ENCODE results near the gene GTF2H4. TPM values are rescaled to one million over a fixed set of nuclear protein-coding genes. Genes with fewer than 3 reads are reported as not detected.

GTF2H4 gene
- total and polyA plus RNA-seq, 10 of the 15 experiments (the other 5 are each of a cell fraction or from before 2014, with no cell fraction given) = 1.1 to 43.8 (median 18.9) TPM

DNA sequence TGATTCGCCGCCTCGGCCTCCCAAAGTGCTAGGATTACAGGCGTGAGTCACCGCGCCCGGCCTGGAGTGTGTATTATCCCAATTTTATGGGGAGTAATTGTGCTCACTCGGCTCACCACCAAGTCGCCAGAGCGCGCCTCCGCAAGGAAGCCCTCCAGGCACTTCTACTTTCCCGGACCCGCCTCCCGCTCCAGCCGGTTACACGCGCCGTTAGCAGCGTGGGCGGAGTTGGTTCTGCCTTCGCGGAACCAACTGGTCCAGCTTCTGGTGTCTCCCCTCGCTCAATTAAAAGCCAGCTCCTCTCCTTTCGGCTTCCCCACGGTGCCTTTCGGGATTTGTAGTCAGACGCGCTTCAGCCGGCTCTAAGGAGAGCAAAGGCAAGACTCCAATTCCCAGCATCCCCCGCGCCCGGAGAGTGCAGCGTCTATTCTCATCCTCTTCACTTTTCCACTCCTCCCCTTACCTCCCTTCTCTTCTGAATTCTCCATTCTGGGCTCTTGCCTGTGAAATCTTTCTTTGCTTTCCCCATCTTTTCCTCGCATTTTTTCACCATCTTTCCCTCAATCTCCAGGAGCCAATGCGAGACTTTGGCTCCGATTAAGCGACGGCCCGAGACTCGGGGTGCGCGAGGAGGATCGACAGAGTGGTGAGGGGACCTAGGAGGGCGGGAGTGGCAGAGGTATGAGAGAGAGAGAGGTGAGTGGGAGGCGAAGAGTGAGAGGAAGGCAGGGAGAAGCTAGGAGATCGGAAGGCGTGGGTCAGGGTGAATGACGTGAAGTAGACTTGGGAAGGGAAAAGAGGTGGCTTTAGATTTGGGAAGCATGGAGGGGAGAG lies at the start of gene GTF2H4 (continued):
- TF ChIP-seq, protein P1, sequence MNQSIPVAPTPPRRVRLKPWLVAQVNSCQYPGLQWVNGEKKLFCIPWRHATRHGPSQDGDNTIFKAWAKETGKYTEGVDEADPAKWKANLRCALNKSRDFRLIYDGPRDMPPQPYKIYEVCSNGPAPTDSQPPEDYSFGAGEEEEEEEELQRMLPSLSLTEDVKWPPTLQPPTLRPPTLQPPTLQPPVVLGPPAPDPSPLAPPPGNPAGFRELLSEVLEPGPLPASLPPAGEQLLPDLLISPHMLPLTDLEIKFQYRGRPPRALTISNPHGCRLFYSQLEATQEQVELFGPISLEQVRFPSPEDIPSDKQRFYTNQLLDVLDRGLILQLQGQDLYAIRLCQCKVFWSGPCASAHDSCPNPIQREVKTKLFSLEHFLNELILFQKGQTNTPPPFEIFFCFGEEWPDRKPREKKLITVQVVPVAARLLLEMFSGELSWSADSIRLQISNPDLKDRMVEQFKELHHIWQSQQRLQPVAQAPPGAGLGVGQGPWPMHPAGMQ (IDR thresholded peaks at IDR 0.05; ENCODE audit: borderline replicate concordance) = peak; percentile 36; the same call in 1 of the 2 replicates
- TF ChIP-seq, protein P2, sequence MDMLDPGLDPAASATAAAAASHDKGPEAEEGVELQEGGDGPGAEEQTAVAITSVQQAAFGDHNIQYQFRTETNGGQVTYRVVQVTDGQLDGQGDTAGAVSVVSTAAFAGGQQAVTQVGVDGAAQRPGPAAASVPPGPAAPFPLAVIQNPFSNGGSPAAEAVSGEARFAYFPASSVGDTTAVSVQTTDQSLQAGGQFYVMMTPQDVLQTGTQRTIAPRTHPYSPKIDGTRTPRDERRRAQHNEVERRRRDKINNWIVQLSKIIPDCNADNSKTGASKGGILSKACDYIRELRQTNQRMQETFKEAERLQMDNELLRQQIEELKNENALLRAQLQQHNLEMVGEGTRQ (IDR thresholded peaks at IDR 0.05; ENCODE audit: borderline replicate concordance, low read depth, low read length) = no peak
- TF ChIP-seq ZNF622 (IDR thresholded peaks at IDR 0.05) (no peak), SREBF1 (IDR thresholded peaks at IDR 0.05; ENCODE audit: low read length) (peak; percentile 93), ZNF217 (IDR thresholded peaks at IDR 0.05) (peak; percentile 100), CBX5 (IDR thresholded peaks at IDR 0.05; ENCODE audit: low read depth) (no peak), MTA2 (IDR thresholded peaks at IDR 0.05; ENCODE audit: low read depth) (peak; percentile 51), SMARCA5 (IDR thresholded peaks at IDR 0.05) (peak; percentile 100), KAT2A (conservative IDR thresholded peaks at IDR 0.05; ENCODE audit: control insufficient read depth, low read depth, low read length) (no peak), KLF5 (IDR thresholded peaks at IDR 0.05; ENCODE audit: partially characterized antibody) (peak; percentile 90), IKZF1 (conservative IDR thresholded peaks at IDR 0.05) (peak; percentile 100), SIN3A (IDR thresholded peaks at IDR 0.05; ENCODE audit: low read depth, low read length) (peak; percentile 81; the same call in 1 of the 2 replicates), SMAD5 (IDR thresholded peaks at IDR 0.05; ENCODE audit: low read depth) (no peak)
- TF ChIP-seq, protein P3, sequence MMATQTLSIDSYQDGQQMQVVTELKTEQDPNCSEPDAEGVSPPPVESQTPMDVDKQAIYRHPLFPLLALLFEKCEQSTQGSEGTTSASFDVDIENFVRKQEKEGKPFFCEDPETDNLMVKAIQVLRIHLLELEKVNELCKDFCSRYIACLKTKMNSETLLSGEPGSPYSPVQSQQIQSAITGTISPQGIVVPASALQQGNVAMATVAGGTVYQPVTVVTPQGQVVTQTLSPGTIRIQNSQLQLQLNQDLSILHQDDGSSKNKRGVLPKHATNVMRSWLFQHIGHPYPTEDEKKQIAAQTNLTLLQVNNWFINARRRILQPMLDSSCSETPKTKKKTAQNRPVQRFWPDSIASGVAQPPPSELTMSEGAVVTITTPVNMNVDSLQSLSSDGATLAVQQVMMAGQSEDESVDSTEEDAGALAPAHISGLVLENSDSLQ (IDR thresholded peaks at IDR 0.05) = peak; percentile 51
- TF ChIP-seq, protein P4, sequence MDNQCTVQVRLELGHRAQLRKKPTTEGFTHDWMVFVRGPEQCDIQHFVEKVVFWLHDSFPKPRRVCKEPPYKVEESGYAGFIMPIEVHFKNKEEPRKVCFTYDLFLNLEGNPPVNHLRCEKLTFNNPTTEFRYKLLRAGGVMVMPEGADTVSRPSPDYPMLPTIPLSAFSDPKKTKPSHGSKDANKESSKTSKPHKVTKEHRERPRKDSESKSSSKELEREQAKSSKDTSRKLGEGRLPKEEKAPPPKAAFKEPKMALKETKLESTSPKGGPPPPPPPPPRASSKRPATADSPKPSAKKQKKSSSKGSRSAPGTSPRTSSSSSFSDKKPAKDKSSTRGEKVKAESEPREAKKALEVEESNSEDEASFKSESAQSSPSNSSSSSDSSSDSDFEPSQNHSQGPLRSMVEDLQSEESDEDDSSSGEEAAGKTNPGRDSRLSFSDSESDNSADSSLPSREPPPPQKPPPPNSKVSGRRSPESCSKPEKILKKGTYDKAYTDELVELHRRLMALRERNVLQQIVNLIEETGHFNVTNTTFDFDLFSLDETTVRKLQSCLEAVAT (IDR thresholded peaks at IDR 0.05) = peak; percentile 74
- TF ChIP-seq, protein P5, sequence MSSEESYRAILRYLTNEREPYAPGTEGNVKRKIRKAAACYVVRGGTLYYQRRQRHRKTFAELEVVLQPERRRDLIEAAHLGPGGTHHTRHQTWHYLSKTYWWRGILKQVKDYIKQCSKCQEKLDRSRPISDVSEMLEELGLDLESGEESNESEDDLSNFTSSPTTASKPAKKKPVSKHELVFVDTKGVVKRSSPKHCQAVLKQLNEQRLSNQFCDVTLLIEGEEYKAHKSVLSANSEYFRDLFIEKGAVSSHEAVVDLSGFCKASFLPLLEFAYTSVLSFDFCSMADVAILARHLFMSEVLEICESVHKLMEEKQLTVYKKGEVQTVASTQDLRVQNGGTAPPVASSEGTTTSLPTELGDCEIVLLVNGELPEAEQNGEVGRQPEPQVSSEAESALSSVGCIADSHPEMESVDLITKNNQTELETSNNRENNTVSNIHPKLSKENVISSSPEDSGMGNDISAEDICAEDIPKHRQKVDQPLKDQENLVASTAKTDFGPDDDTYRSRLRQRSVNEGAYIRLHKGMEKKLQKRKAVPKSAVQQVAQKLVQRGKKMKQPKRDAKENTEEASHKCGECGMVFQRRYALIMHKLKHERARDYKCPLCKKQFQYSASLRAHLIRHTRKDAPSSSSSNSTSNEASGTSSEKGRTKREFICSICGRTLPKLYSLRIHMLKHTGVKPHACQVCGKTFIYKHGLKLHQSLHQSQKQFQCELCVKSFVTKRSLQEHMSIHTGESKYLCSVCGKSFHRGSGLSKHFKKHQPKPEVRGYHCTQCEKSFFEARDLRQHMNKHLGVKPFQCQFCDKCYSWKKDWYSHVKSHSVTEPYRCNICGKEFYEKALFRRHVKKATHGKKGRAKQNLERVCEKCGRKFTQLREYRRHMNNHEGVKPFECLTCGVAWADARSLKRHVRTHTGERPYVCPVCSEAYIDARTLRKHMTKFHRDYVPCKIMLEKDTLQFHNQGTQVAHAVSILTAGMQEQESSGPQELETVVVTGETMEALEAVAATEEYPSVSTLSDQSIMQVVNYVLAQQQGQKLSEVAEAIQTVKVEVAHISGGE (CRISPR knock-in tag; IDR thresholded peaks at IDR 0.05) = peak; percentile 97
- TF ChIP-seq, protein P6, sequence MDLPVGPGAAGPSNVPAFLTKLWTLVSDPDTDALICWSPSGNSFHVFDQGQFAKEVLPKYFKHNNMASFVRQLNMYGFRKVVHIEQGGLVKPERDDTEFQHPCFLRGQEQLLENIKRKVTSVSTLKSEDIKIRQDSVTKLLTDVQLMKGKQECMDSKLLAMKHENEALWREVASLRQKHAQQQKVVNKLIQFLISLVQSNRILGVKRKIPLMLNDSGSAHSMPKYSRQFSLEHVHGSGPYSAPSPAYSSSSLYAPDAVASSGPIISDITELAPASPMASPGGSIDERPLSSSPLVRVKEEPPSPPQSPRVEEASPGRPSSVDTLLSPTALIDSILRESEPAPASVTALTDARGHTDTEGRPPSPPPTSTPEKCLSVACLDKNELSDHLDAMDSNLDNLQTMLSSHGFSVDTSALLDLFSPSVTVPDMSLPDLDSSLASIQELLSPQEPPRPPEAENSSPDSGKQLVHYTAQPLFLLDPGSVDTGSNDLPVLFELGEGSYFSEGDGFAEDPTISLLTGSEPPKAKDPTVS (IDR thresholded peaks at IDR 0.05; ENCODE audit: low read depth, low read length) = no peak; the same call in none of the 2 replicates
